Stimulated activated CD4-positive, alpha-beta T cell treated with anti-CD3 and anti-CD28 coated beads, Interleukin-2, amount 100 ng/mL, for 48 hours (primary cell): Measurements from ENCODE around the gene ITPA.
A peak's percentile ranks its signal among the peaks of the same experiment; 100 is the strongest.
"Not testable (repeated sequence)": the region's sequence is repeated elsewhere in the genome, so short reads cannot be mapped to it uniquely, and the experiment has no call there.

Experiments
- DNase-seq, 2 donors: peaks; one replicate each; pipeline ENCODE4 v3.0.0-alpha.2; 2020

Gene ITPA

GRCh38 chr20:3173610-3174441 lies 35.5 kb upstream of the ITPA start:
- peak; percentile 92 to 93 for DNase-seq

GRCh38 chr20:3174442-3175261 lies 34.6 kb upstream of the ITPA start:
- no peak for DNase-seq

GRCh38 chr20:3175270-3175669 lies 34.0 kb upstream of the ITPA start:
- DNase-seq = no peak

- DNase-seq = no peak
These were observed 31.4 kb upstream of the ITPA start for GRCh38 chr20:3177746-3178485.

GRCh38 chr20:3180319-3180718 lies 29.0 kb upstream of the ITPA start:
- no peak for DNase-seq

GRCh38 chr20:3181270-3181669 lies 28.0 kb upstream of the ITPA start:
- no peak for DNase-seq

GRCh38 chr20:3182429-3182828 lies 26.9 kb upstream of the ITPA start:
- not testable (repeated sequence) for DNase-seq

GRCh38 chr20:3183896-3184612 lies 25.2 kb upstream of the ITPA start:
- no peak for DNase-seq

GRCh38 chr20:3187861-3188260 lies 21.4 kb upstream of the ITPA start:
- not testable (repeated sequence) for DNase-seq

GRCh38 chr20:3188823-3189413 lies 20.4 kb upstream of the ITPA start:
- DNase-seq = no peak

GRCh38 chr20:3189561-3190131 lies 19.7 kb upstream of the ITPA start:
- DNase-seq = no peak

GRCh38 chr20:3190681-3191111 lies 18.6 kb upstream of the ITPA start:
- DNase-seq = no peak

GRCh38 chr20:3192226-3193015 lies 16.9 kb upstream of the ITPA start:
- DNase-seq = no peak

- no peak for DNase-seq
These were observed 15.3 kb upstream of the ITPA start for GRCh38 chr20:3193806-3194616.

- DNase-seq = no peak
These were observed 14.5 kb upstream of the ITPA start for GRCh38 chr20:3194617-3195280.

- no peak for DNase-seq
These were observed 13.6 kb upstream of the ITPA start for GRCh38 chr20:3195590-3196237.

GRCh38 chr20:3199206-3199605 lies 10.1 kb upstream of the ITPA start:
- no peak for DNase-seq

- no peak for DNase-seq
These were observed 9.1 kb upstream of the ITPA start for GRCh38 chr20:3199976-3200755.
